ENCODE results near the gene RABL6.
"Not testable (repeated sequence)": the region's sequence is repeated elsewhere in the genome, so short reads cannot be mapped to it uniquely, and the experiment has no call there.

The RABL6 gene

DNA sequence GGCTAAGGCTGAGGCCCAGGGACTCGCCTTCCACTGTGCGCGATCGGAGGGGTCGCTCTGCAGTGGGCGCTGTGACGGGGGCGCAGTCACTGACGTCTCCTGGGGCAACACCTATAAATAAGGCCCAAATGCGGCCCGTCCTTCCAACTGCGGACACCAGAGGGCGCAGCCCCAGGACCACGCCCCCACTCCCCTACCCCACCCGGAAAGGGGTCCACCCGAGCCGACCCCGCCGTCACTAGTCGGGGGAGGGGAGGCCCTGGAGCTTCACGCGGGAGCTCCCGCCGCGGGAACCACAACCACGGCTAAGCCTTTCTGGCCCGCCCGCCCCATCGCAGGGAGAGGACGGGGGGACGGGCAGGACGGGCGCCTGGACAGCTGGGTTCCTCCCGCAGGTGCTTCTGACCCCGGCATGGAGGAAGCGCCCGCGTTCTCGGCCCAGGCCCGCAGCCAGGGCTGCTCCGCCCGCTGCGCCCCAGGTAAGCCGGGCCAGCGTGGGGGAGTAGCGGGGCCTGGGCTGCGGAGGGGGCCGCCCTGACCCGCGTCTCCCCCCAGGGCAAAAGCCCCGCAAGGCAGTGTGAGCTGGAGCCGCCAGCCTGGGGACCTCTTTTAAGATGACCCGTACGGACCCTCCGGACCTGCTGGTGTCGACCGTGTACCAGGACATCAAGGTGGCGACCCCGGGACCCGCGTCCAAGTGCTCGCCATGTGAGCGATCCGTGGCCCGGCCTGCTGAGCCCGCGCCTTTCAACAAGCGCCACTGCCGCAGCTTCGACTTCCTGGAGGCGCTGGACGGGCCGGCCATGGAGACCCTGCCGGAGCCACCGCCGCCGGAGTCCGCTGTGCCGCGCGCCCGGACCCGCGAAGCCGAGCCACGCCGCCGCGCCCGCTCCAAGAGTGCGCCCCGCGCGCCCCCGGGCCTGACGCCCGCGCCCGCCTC, 36.3 kb downstream of the RABL6 start:
- H3K4me3 ChIP-seq (ENCODE audit: low read depth, low read length); in situ Hi-C loops (cut with HindIII; ENCODE audit: low sequenced_read_pairs): not testable (repeated sequence)
- TF ChIP-seq, protein P1, sequence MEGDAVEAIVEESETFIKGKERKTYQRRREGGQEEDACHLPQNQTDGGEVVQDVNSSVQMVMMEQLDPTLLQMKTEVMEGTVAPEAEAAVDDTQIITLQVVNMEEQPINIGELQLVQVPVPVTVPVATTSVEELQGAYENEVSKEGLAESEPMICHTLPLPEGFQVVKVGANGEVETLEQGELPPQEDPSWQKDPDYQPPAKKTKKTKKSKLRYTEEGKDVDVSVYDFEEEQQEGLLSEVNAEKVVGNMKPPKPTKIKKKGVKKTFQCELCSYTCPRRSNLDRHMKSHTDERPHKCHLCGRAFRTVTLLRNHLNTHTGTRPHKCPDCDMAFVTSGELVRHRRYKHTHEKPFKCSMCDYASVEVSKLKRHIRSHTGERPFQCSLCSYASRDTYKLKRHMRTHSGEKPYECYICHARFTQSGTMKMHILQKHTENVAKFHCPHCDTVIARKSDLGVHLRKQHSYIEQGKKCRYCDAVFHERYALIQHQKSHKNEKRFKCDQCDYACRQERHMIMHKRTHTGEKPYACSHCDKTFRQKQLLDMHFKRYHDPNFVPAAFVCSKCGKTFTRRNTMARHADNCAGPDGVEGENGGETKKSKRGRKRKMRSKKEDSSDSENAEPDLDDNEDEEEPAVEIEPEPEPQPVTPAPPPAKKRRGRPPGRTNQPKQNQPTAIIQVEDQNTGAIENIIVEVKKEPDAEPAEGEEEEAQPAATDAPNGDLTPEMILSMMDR (IDR thresholded peaks at IDR 0.05; ENCODE audit: low read depth, low read length, missing control alignments) = peak; percentile 48

DNA sequence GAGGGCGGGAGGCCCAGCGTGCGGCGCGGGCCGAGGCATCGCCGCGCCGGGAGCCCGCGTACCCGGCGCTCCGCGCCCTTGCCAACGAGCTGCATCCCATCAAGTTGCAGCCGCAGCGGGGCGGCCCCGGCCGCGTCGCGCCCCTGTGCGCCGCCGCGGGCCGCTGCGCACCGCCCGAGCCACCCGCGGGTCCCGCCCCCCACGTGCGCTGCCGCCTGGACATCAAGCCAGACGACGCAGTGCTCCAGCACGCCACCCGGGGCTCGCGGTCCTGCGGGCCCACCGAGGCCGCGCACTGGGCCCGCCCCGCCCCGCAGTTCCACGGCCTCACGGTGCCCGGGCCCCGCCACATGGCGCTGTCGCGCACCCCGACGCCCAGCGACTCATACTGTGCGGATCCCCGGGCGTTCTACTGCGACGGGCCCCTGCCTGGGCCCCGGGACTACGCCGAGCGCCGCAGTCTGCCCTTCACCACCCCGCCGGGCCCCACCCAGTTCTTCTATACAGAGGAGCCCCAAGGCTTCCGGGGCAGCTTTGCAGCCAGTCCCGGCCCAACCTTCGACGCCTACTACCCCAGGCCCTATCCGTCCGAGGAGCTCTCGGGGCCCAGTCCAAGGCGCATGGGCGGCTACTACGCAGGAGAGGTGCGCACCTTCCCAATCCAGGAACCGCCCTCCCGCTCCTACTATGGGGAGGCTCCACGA, 37.2 kb downstream of the RABL6 start:
- in situ Hi-C loops (cut with HindIII; ENCODE audit: low sequenced_read_pairs) = no loop called here
- no peak overlapping the region for H3K4me3 ChIP-seq (ENCODE audit: low read depth, low read length)
- DNase-seq (ENCODE audit: low read depth) = no peak
- TF ChIP-seq, protein P1 (IDR thresholded peaks at IDR 0.05; ENCODE audit: low read depth, low read length, missing control alignments) = no peak

More for the DNA sequence above, 36.3 kb downstream of the RABL6 start:
- not testable (repeated sequence) for DNase-seq (ENCODE audit: low read depth)

DNA sequence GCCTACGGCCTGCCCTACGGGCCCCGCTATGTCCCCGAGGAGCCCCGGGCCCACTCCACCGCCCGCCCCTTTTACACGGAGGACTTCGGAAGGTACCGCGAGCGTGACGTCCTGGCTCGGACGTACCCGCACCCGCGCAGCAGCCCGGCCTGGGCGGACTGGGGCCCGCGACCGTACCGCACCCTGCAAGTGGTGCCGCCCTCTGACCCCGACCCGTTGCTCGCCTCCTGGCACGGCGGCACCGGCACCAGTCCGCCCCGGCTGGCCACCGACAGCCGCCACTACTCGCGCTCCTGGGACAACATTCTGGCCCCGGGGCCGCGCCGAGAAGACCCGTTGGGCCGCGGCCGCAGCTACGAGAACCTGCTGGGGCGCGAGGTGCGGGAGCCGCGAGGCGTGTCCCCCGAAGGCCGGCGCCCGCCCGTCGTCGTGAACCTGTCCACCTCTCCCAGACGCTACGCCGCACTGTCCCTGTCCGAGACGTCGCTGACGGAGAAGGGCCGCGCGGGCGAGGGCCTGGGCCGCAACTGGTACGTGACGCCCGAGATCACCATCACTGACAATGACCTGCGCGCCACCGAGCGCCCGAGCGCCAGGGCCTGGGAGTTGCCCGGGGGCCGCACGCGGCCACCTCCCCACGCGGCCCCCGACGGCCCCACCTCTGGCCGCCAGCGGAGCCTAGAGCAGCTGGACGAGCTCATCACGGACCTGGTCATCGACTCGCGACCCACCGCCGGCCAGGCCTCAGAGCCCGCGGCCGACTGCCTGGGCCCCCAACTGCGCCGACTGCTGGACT, 37.9 kb downstream of the RABL6 start:
- TF ChIP-seq, protein P1 (IDR thresholded peaks at IDR 0.05; ENCODE audit: low read depth, low read length, missing control alignments) = no peak
- no peak overlapping the region for H3K4me3 ChIP-seq (ENCODE audit: low read depth, low read length)
- DNase-seq (ENCODE audit: low read depth) = no peak
- in situ Hi-C loops (cut with HindIII; ENCODE audit: low sequenced_read_pairs) = no loop called here

DNA sequence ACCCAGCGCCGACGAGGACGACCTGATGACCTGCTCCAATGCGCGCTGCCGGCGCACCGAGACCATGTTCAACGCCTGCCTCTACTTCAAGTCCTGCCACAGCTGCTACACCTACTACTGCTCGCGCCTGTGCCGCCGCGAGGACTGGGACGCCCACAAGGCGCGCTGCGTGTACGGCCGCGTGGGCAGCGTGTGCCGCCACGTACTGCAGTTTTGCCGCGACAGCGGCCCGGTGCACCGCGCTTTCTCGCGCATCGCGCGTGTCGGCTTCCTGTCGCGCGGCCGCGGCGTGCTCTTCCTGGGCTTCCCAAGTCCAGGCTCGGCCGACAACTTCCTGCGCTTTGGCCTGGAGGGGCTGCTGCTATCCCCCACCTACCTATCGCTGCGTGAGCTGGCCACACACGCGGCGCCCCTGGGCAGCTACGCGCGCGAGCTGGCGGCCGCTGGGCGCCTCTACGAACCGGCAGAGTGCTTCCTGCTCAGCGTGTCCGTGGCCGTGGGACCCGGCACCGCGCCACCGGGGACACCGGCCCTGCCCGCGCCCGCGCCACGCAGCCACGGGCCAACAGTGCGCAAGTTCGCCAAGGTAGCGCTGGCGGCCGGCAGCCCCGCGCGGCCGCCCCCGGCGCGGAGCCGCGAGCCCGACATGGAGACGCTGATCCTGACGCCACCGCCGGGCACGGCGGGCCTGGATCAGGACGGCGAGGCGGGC, 38.8 kb downstream of the RABL6 start:
- H3K4me3 ChIP-seq (ENCODE audit: low read depth, low read length) = no peak overlapping the region
- in situ Hi-C loops (cut with HindIII; ENCODE audit: low sequenced_read_pairs) = no loop called here
- TF ChIP-seq, protein P1 (IDR thresholded peaks at IDR 0.05; ENCODE audit: low read depth, low read length, missing control alignments) = no peak
- no peak for DNase-seq (ENCODE audit: low read depth)

DNA sequence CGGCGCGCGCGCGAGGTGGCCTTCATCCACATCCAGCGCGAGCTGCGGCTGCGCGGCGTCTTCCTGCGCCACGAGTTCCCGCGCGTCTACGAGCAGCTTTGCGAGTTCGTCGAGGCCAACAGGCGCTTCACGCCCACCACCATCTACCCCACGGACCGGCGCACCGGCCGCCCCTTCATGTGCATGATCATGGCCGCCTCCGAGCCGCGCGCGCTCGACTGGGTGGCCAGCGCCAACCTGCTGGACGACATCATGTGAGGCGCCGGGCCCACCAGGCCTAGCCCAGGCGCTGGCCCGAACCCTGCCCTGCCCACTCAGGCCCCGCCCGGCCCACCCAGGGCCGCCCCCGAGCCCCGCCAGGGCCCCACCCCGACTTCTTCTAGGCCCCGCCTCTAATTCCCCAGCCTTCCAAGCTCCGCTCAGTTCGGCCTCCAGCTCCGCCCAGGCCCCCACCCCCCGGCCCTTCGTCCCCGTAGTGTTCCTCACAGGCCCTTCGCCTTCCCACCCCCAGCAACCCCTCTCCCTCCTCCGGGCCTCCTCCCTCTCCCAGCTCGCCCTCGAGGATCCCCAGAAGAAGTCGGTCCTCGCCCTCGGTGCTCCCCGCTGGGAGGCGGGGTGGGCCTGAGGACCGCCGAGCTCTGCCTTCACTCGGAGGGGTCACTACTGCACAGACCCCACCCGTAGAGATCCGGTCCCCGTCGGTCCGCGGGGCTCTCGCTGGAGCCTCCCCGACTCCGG, 39.5 kb downstream of the RABL6 start:
- TF ChIP-seq, protein P1 (IDR thresholded peaks at IDR 0.05; ENCODE audit: low read depth, low read length, missing control alignments) = no peak
- DNase-seq (ENCODE audit: low read depth) = no peak
- in situ Hi-C loops (cut with HindIII; ENCODE audit: low sequenced_read_pairs) = no loop called here
- peak overlapping the region; percentile 70 for H3K4me3 ChIP-seq (ENCODE audit: low read depth, low read length)

Measured in astrocyte of the cerebellum (primary cell).